ENCODE measurements around the gene CREBRF. TPM values are rescaled to one million over a fixed set of nuclear protein-coding genes. Genes with fewer than 3 reads are reported as not detected.

Gene CREBRF
- total and polyA plus RNA-seq, 2 of the 4 experiments (the other 2 are of a cell fraction): 3.2 to 16.1 TPM

DNA sequence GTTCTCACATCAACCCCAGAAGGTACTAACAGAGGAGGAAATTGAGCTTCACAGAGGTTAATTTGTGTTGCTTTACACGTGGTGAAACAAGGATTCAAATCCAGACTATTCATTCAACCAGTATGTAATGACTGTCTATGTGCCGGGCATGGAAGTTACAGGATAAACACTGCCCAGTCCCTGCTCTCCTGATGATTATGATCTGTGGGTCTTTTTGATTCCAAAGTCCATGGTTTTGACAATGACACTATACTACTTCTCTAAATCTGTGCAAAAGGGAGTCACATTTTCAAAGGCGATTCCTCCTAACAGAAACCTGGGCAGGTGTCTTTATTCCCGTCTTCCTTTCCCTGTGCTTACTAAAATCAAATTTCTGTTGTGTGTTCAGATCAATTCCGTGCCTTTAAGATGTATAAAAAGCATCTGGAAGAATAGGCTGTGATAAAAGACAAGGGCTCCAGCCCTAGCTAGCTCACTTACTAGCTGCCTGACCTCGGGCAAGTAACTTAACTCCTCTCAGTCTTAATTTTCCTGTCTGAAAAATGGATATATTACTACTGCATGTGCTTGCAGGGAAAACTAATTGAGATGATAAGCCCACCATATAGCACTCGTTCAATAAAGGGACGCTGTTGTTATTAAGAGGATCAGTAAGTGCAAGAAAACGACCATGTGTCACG lies 970 bp upstream of the CREBRF start (continued):
- TF ChIP-seq MAZ (IDR thresholded peaks at IDR 0.05; ENCODE audit: borderline replicate concordance, low read depth, low read length) (no peak), CEBPB (IDR thresholded peaks at IDR 0.05; ENCODE audit: low read depth, low read length) (no peak)

- Histone ChIP-seq H3K4me1 (ENCODE audit: control insufficient read depth, insufficient read depth, low read length) (peaks cover 9% of the 10 kb centered on the region), H2AK5ac (ENCODE audit: low read depth, low read length) (peak overlapping the region; percentile 60), H3K9me1 (ENCODE audit: insufficient read depth, low read length) (peaks cover 5% of the 10 kb centered on the region; the same call in 1 of the 2 replicates), H4K5ac (ENCODE audit: low read depth, low read length) (peak overlapping the region; percentile 77), H3K23ac (ENCODE audit: low read depth, low read length) (peak overlapping the region; percentile 78), H2BK120ac (ENCODE audit: low read depth, low read length) (peak overlapping the region; percentile 65), H2BK15ac (ENCODE audit: low read depth, low read length) (peak overlapping the region; percentile 71; the same call in 2 of the 3 replicates), H3K27ac (ENCODE audit: insufficient read depth, low read length) (peak overlapping the region; percentile 71), H3K4me3 (ENCODE audit: insufficient read depth, low read depth, low read length) (peak overlapping the region; percentile 56), H3K27me3 (ENCODE audit: control insufficient read depth, insufficient read depth, low read length) (no peaks in the 10 kb centered on the region), H2AK9ac (replicated peaks; ENCODE audit: low read depth, low read length, poor library complexity) (no peak overlapping the region), H2BK5ac (ENCODE audit: low read depth, low read length, poor library complexity, severe bottlenecking) (peak overlapping the region; percentile 84), H3K36me3 (ENCODE audit: control insufficient read depth, insufficient read depth, low read length) (peaks cover 4% of the 10 kb centered on the region; the same call in 1 of the 2 replicates), H3K56ac (ENCODE audit: extremely low read depth, insufficient read depth, low read length) (peak overlapping the region; percentile 86), H3K9ac (ENCODE audit: low read depth, low read length) (peak overlapping the region; percentile 87), H2AFZ (replicated peaks; ENCODE audit: low read length, poor library complexity) (peak overlapping the region; percentile 86), H2BK20ac (ENCODE audit: low read depth, low read length) (peak overlapping the region; percentile 53), H3K9me3 (ENCODE audit: control insufficient read depth, insufficient read depth, low read length) (no peaks in the 10 kb centered on the region), H4K8ac (ENCODE audit: low read depth in 2 of 2, low read length in 2 of 2) (peak overlapping the region; percentile 60 to 98), H4K20me1 (ENCODE audit: insufficient read depth, low read length) (no peaks in the 10 kb centered on the region), H3K79me1 (ENCODE audit: low read depth in 1 of 2, low read length in 2 of 2) (peaks cover 3 to 14% of the 10 kb centered on the region in 2 experiments; a peak in 3 of 4 replicates), H4K91ac (ENCODE audit: insufficient read depth, low read depth, low read length) (peak overlapping the region; percentile 76), H3K4me2 (ENCODE audit: low read depth, low read length) (peak overlapping the region; percentile 80), H3K18ac (ENCODE audit: low read depth, low read length) (peak overlapping the region; percentile 72), H3K4ac (ENCODE audit: low read depth, low read length) (peak overlapping the region; percentile 83), H3K14ac (replicated peaks; ENCODE audit: low read depth, low read length) (peak overlapping the region; percentile 86)
- ChIA-PET CTCF (interaction anchor here (1.0 kb wide), 1 partner anchor 12 kb away, joined by 3 read pairs; no protein-coding TSS in a partner anchor), POLR2A (ENCODE audit: unreplicated experiment) (no interaction called here)
- ATAC-seq (ENCODE audit: low read depth): no peak
- in situ Hi-C loops (cut with MboI; ENCODE audit: low sequenced_read_pairs) (no loop called here), intact Hi-C loops (cut with micrococcal nuclease) (loop anchor here (5.0 kb wide), 1 partner anchor 343 kb away; no protein-coding TSS in a partner anchor), dilution Hi-C loops (cut with HindIII; ENCODE audit: low sequenced_read_pairs, unreplicated experiment) (no loop called here)
- no peak for DNase-seq
- 14% methylated on average over 1 of the region's 11 CpGs; no CpG with 5 or more reads in 1 of the 2 experiments for WGBS, 2 experiments (ENCODE audit: extremely low coverage in 2 of 2, insufficient read length in 1 of 2)
- TSS peak; percentile 84 for BruUV-seq (replicated peaks)
- TF ChIP-seq RFX5 (IDR thresholded peaks at IDR 0.05; ENCODE audit: low read depth, low read length): no peak
- TF ChIP-seq, protein P1, sequence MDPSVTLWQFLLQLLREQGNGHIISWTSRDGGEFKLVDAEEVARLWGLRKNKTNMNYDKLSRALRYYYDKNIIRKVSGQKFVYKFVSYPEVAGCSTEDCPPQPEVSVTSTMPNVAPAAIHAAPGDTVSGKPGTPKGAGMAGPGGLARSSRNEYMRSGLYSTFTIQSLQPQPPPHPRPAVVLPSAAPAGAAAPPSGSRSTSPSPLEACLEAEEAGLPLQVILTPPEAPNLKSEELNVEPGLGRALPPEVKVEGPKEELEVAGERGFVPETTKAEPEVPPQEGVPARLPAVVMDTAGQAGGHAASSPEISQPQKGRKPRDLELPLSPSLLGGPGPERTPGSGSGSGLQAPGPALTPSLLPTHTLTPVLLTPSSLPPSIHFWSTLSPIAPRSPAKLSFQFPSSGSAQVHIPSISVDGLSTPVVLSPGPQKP (IDR thresholded peaks at IDR 0.05; ENCODE audit: borderline replicate concordance, low read depth, low read length): no peak
- no peak for TF ChIP-seq RAD21 (IDR thresholded peaks at IDR 0.05; ENCODE audit: low read length)
- TF ChIP-seq MAZ (IDR thresholded peaks at IDR 0.05; ENCODE audit: borderline replicate concordance, low read depth, low read length): no peak
- TF ChIP-seq, protein P2, sequence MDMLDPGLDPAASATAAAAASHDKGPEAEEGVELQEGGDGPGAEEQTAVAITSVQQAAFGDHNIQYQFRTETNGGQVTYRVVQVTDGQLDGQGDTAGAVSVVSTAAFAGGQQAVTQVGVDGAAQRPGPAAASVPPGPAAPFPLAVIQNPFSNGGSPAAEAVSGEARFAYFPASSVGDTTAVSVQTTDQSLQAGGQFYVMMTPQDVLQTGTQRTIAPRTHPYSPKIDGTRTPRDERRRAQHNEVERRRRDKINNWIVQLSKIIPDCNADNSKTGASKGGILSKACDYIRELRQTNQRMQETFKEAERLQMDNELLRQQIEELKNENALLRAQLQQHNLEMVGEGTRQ (IDR thresholded peaks at IDR 0.05; ENCODE audit: low read depth, low read length): no peak
- no peak for TF ChIP-seq CTCF (conservative IDR thresholded peaks at IDR 0.05; ENCODE audit: low read depth, low read length)
- TF ChIP-seq SMC3 (IDR thresholded peaks at IDR 0.05; ENCODE audit: low read depth, low read length): no peak
- no peak for TF ChIP-seq FOS (IDR thresholded peaks at IDR 0.05; ENCODE audit: low read depth, low read length)
- TF ChIP-seq MAFK (IDR thresholded peaks at IDR 0.05; ENCODE audit: low read depth, low read length): no peak
- no peak for TF ChIP-seq CEBPB (IDR thresholded peaks at IDR 0.05; ENCODE audit: low read depth, low read length)
- no peak for TF ChIP-seq MXI1 (IDR thresholded peaks at IDR 0.05; ENCODE audit: borderline replicate concordance, low read depth, low read length)
- TF ChIP-seq NFE2L2 (IDR thresholded peaks at IDR 0.05; ENCODE audit: low read depth, low read length): no peak
These were observed 500 bp upstream of the CREBRF start for GRCh38 chr5:173055722-173055982.

All from IMR-90 (cell line).